Caco-2 (cell line): Measurements from ENCODE around the gene MTA3. TPM values are rescaled to one million over a fixed set of nuclear protein-coding genes. Genes with fewer than 3 reads are reported as not detected.

Experiments
- BruUV-seq: library from RNA; stranded (reverse); fragments of 400-500 nt; replicated peaks from 2 replicates; lab custom pipeline; 2021; lab: Mats Ljungman, UMichigan
- CTCF ChIA-PET: fragments of 300-600 bp; sonication (Branson Sonifier 250); formaldehyde crosslinking; loops from one replicate; lab custom pipeline; 2022; ENCODE audit warnings: antibody characterized with exemption; lab: Charles Lee
- POLR2A ChIA-PET: fragments of 300-600 bp; sonication (Branson Sonifier 250); formaldehyde crosslinking; loops from one replicate; lab custom pipeline; 2022; ENCODE audit warnings: antibody characterized with exemption; lab: Charles Lee
- DNase-seq, 2 experiments: peaks; one replicate each; pipeline versions ENCODE4 v3.0.0 to v3.0.0-alpha.2; 2020 to 2022
- H3K27me3 ChIP-seq: replicated peaks from 2 replicates; pipeline ENCODE4 v1.6.0; 2011; ENCODE audit warnings: low read length; ENCODE audit not compliant: control insufficient read depth, insufficient read depth
- H3K36me3 ChIP-seq: 2 replicates; pipeline ENCODE4 v1.5.1; 2011; ENCODE audit warnings: low read length; ENCODE audit not compliant: control insufficient read depth, insufficient read depth
- H3K4me1 ChIP-seq: fragments of 250-450 bp; sonication (Bioruptor Pico); 2 replicates; pipeline ENCODE4 v1.5.1; 2020; ENCODE audit warnings: mild to moderate bottlenecking
- H3K4me3 ChIP-seq: 2 replicates; pipeline ENCODE4 v1.5.1; 2011; ENCODE audit warnings: low read depth, mild to moderate bottlenecking, control low read depth, low read length
- H3K9me3 ChIP-seq: fragments of 250-450 bp; sonication (Bioruptor Pico); 2 replicates; pipeline ENCODE4 v1.5.1; 2020; ENCODE audit warnings: mild to moderate bottlenecking, moderate library complexity
- H3K27ac Mint-ChIP-seq: one replicate; pipeline ENCODE4 v1.8.0; 2022; ENCODE audit warnings: mixed read lengths; ENCODE audit not compliant: unreplicated experiment
- H3K27me3 Mint-ChIP-seq: one replicate; pipeline ENCODE4 v1.8.0; 2022; ENCODE audit warnings: mixed read lengths; ENCODE audit not compliant: insufficient read depth, unreplicated experiment
- H3K36me3 Mint-ChIP-seq: one replicate; pipeline ENCODE4 v1.8.0; 2022; ENCODE audit warnings: mild to moderate bottlenecking, mixed read lengths; ENCODE audit not compliant: insufficient read depth, unreplicated experiment
- H3K4me1 Mint-ChIP-seq: one replicate; pipeline ENCODE4 v1.8.0; 2022; ENCODE audit warnings: low read depth, mixed read lengths; ENCODE audit not compliant: unreplicated experiment
- H3K4me3 Mint-ChIP-seq: one replicate; pipeline ENCODE4 v1.8.0; 2022; ENCODE audit warnings: mild to moderate bottlenecking, moderate library complexity, mixed read lengths; ENCODE audit not compliant: unreplicated experiment
- H3K9me3 Mint-ChIP-seq: one replicate; pipeline ENCODE4 v1.8.0; 2022; ENCODE audit warnings: mixed read lengths; ENCODE audit not compliant: unreplicated experiment
- CTCF ChIP-seq, 2 experiments: fragments of 200-600 bp in 1 of 2; IDR thresholded peaks; 1 replicate in 1 of 2; 2 replicates in 1 of 2; pipeline versions ENCODE4 v1.5.1 to v1.8.0; 2011 to 2022; ENCODE audit warnings: antibody characterized with exemption in 1 of 2, control low read depth in 1 of 2, inconsistent platforms in 1 of 2, low read depth in 1 of 2, low read length in 1 of 2, mild to moderate bottlenecking in 1 of 2, moderate library complexity in 1 of 2; ENCODE audit not compliant: insufficient read depth in 1 of 2, severe bottlenecking in 1 of 2, unreplicated experiment in 1 of 2
- intact Hi-C: fragments of 100-400 bp; cut with micrococcal nuclease; formaldehyde crosslinking; loops from one replicate; pipeline ENCODE4 v1.10.0; 2022; ENCODE audit not compliant: unreplicated experiment
- total RNA-seq: library from RNA; stranded (reverse); gene quantifications from 2 replicates; pipeline ENCODE4 v1.2.3, GENCODE V29; 2022

The MTA3 gene
- total RNA-seq, 1 experiment from 2014 or later = 85.7 TPM

DNA sequence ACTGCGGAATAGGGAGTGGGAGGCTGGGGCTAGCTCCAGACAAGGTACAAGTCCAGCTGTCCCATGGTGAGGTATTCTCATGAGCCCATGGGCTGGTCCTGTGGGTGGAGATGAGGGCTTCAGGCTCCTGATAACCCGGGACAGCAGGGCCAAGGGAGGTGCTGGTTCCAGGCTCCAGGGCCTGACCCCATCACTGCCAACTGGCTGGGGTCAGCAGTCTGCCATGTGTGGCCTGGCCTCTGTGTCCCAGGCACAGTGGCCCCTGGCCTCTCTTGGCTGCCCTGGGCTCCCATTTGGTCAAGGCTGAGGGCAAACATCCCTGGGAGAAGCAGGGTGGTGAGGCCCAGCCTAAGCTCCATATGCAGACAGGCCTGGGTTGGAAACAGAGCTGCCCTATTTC lies 196.5 kb downstream of the MTA3 start:
- CTCF ChIA-PET = no interaction called here
- no peak overlapping the region for H3K27ac Mint-ChIP-seq
- no peaks in the 10 kb centered on the region for H3K27me3 Mint-ChIP-seq
- no peak overlapping the region for H3K4me3 Mint-ChIP-seq
- H3K4me1 Mint-ChIP-seq = no peaks in the 10 kb centered on the region
- Histone ChIP-seq H3K36me3 (no peaks in the 10 kb centered on the region), H3K27me3 (no peaks in the 10 kb centered on the region), H3K4me1 (no peaks in the 10 kb centered on the region), H3K4me3 (no peak overlapping the region), H3K9me3 (no peaks in the 10 kb centered on the region)
- H3K36me3 Mint-ChIP-seq = peaks cover 8% of the 10 kb centered on the region
- no TSS peak for BruUV-seq
- POLR2A ChIA-PET = interaction anchor here (0.6 kb wide), 1 partner anchor 35 kb away, joined by 7 read pairs; no protein-coding TSS in a partner anchor
- DNase-seq = no peak
- intact Hi-C loops = no loop called here
- no peak for TF ChIP-seq CTCF (IDR thresholded peaks at IDR 0.05; ENCODE audit: insufficient read depth in 1 of 2, low read depth in 1 of 2, low read length in 1 of 2, severe bottlenecking in 1 of 2, unreplicated experiment in 1 of 2)
- H3K9me3 Mint-ChIP-seq = no peaks in the 10 kb centered on the region

- no peaks in the 10 kb centered on the region for H3K4me1 ChIP-seq
- no peaks in the 10 kb centered on the region for H3K27me3 ChIP-seq
- no peaks in the 10 kb centered on the region for H3K27me3 Mint-ChIP-seq
- TF ChIP-seq CTCF (IDR thresholded peaks at IDR 0.05; ENCODE audit: insufficient read depth in 1 of 2, low read depth in 1 of 2, low read length in 1 of 2, severe bottlenecking in 1 of 2, unreplicated experiment in 1 of 2) = no peak
- H3K9me3 Mint-ChIP-seq = no peaks in the 10 kb centered on the region
- no peaks in the 10 kb centered on the region for H3K9me3 ChIP-seq
- ChIA-PET POLR2A (interaction anchor here (0.6 kb wide), 1 partner anchor 34 kb away, joined by 7 read pairs; no protein-coding TSS in a partner anchor), CTCF (no interaction called here)
- no peak overlapping the region for H3K4me3 ChIP-seq
- intact Hi-C loops = no loop called here
- no peak overlapping the region for H3K27ac Mint-ChIP-seq
- no peaks in the 10 kb centered on the region for H3K4me1 Mint-ChIP-seq
- H3K4me3 Mint-ChIP-seq = no peak overlapping the region
- peaks cover 12% of the 10 kb centered on the region for H3K36me3 Mint-ChIP-seq
- no peaks in the 10 kb centered on the region for H3K36me3 ChIP-seq
- BruUV-seq = no TSS peak
- DNase-seq = no peak
Measured at GRCh38 chr2:42765686-42766085, 197.3 kb downstream of the MTA3 start.

GRCh38 chr2:42767080-42767898 lies 198.9 kb downstream of the MTA3 start:
- Histone ChIP-seq H3K9me3 (no peaks in the 10 kb centered on the region), H3K27me3 (no peaks in the 10 kb centered on the region), H3K4me3 (no peak overlapping the region), H3K4me1 (no peaks in the 10 kb centered on the region), H3K36me3 (no peaks in the 10 kb centered on the region)
- BruUV-seq = no TSS peak
- no peak for TF ChIP-seq CTCF (IDR thresholded peaks at IDR 0.05; ENCODE audit: insufficient read depth in 1 of 2, low read depth in 1 of 2, low read length in 1 of 2, severe bottlenecking in 1 of 2, unreplicated experiment in 1 of 2)
- DNase-seq = no peak
- no peak overlapping the region for H3K27ac Mint-ChIP-seq
- POLR2A ChIA-PET = no interaction called here
- peaks cover 12% of the 10 kb centered on the region for H3K36me3 Mint-ChIP-seq
- no peak overlapping the region for H3K4me3 Mint-ChIP-seq
- no peaks in the 10 kb centered on the region for H3K9me3 Mint-ChIP-seq
- CTCF ChIA-PET = no interaction called here
- intact Hi-C loops = no loop called here
- no peaks in the 10 kb centered on the region for H3K4me1 Mint-ChIP-seq
- no peaks in the 10 kb centered on the region for H3K27me3 Mint-ChIP-seq
